Stimulated activated CD4-positive, alpha-beta T cell treated with anti-CD3 and anti-CD28 coated beads, Interleukin-15, amount 100 ng/mL, for 24 hours (primary cell): ENCODE data around the gene MSH3.
"Not testable (repeated sequence)": the region's sequence is repeated elsewhere in the genome, so short reads cannot be mapped to it uniquely, and the experiment has no call there.

ENCODE experiments used
- DNase-seq: peaks from one replicate; pipeline ENCODE4 v3.0.0-alpha.2; 2020

MSH3 gene

GRCh38 chr5:80864109-80864508, 209.7 kb downstream of the MSH3 start:
- no peak for DNase-seq

GRCh38 chr5:80864706-80865435, 210.4 kb downstream of the MSH3 start:
- peak; percentile 41 for DNase-seq

- DNase-seq, result no peak
Measured at GRCh38 chr5:80865551-80865950, 211.1 kb downstream of the MSH3 start.

- DNase-seq, result no peak
Measured at GRCh38 chr5:80866371-80866770, 211.9 kb downstream of the MSH3 start.

- DNase-seq, result no peak
Measured at GRCh38 chr5:80867233-80867632, 212.8 kb downstream of the MSH3 start.

- DNase-seq, result no peak
Measured at GRCh38 chr5:80870442-80870841, 216.0 kb downstream of the MSH3 start.

GRCh38 chr5:80871541-80871961, 217.1 kb downstream of the MSH3 start:
- DNase-seq, result peak; percentile 63

GRCh38 chr5:80874162-80874561, 219.7 kb downstream of the MSH3 start:
- DNase-seq, result no peak

GRCh38 chr5:80877592-80877991, 223.1 kb downstream of the MSH3 start:
- no peak for DNase-seq

- no peak for DNase-seq
Measured at GRCh38 chr5:80881726-80882125, 227.3 kb downstream of the MSH3 start.

GRCh38 chr5:80883390-80883789, 228.9 kb downstream of the MSH3 start:
- DNase-seq, result not testable (repeated sequence)

- no peak for DNase-seq
Measured at GRCh38 chr5:80884086-80884813, 229.8 kb downstream of the MSH3 start.

- peak; percentile 27 for DNase-seq
Measured at GRCh38 chr5:80884929-80885328, 230.5 kb downstream of the MSH3 start.

- no peak for DNase-seq
Measured at GRCh38 chr5:80885396-80886000, 231.0 kb downstream of the MSH3 start.

GRCh38 chr5:80894083-80894482, 239.6 kb downstream of the MSH3 start:
- no peak for DNase-seq

GRCh38 chr5:80895523-80895922, 241.1 kb downstream of the MSH3 start:
- no peak for DNase-seq

- DNase-seq, result not testable (repeated sequence)
Measured at GRCh38 chr5:80902624-80903023, 248.2 kb downstream of the MSH3 start.

- DNase-seq, result no peak
Measured at GRCh38 chr5:80904533-80905187, 250.2 kb downstream of the MSH3 start.

GRCh38 chr5:80905405-80905804, 251.0 kb downstream of the MSH3 start:
- DNase-seq, result no peak

- DNase-seq, result no peak
Measured at GRCh38 chr5:80912479-80912878, 258.0 kb downstream of the MSH3 start.

GRCh38 chr5:80915716-80916115, 261.3 kb downstream of the MSH3 start:
- no peak for DNase-seq

- DNase-seq, result no peak
Measured at GRCh38 chr5:80916676-80917075, 262.2 kb downstream of the MSH3 start.

- DNase-seq, result no peak
Measured at GRCh38 chr5:80917631-80918030, 263.2 kb downstream of the MSH3 start.
